Upper lobe of right lung (tissue), 1 donor: ENCODE results near the gene TUBGCP6. TPM values are rescaled to one million over a fixed set of nuclear protein-coding genes. Genes with fewer than 3 reads are reported as not detected.

Source experiments
- ATAC-seq: fragments of 200-7000 bp; cut with Tn5 transposase; one replicate; pipeline ENCODE4 v1.9.1; 2020; ENCODE audit warnings: mild to moderate bottlenecking, moderate library complexity
- DNase-seq: peaks from one replicate; pipeline ENCODE4 v3.0.0-alpha.2; 2020
- H3K27ac ChIP-seq: fragments of 200-600 bp; one replicate; pipeline ENCODE4 v1.8.0; 2022
- H3K27me3 ChIP-seq: fragments of 200-600 bp; one replicate; pipeline ENCODE4 v1.8.0; 2022; ENCODE audit warnings: mild to moderate bottlenecking
- H3K36me3 ChIP-seq: fragments of 200-600 bp; one replicate; pipeline ENCODE4 v1.8.0; 2022
- H3K4me1 ChIP-seq: fragments of 200-600 bp; one replicate; pipeline ENCODE4 v1.8.0; 2022
- H3K4me3 ChIP-seq: fragments of 200-600 bp; one replicate; pipeline ENCODE4 v1.8.0; 2022; ENCODE audit warnings: mild to moderate bottlenecking
- H3K9me3 ChIP-seq: fragments of 200-600 bp; one replicate; pipeline ENCODE4 v1.8.0; 2022
- intact Hi-C: fragments of 100-400 bp; cut with DNase I; formaldehyde crosslinking; loops from one replicate; pipeline ENCODE4 v1.11.0; 2022
- total RNA-seq: library from RNA; stranded (reverse); fragmentation: NEBNext Ultra II Directional; extraction: Animal tissue kit (Norgen Biotek cat#: 25700); gene quantifications from one replicate; pipeline ENCODE4 v1.2.1, GENCODE V29; 2021
- TF ChIP-seq, protein P1 (sequence below): fragments of 200-600 bp; IDR thresholded peaks from one replicate; pipeline ENCODE4 v1.8.0; 2022; ENCODE audit warnings: antibody characterized with exemption
- donor health status: DM: no; HTN: yes; CAD: no; lungs with severe emphysema.

TUBGCP6 gene
- total RNA-seq, 1 donor from 2014 or later: 51.3 TPM

GRCh38 chr22:50257041-50257440 is 12.2 kb upstream of the TUBGCP6 start:
- H3K4me3 ChIP-seq: no peak overlapping the region
- TF ChIP-seq, protein P1, sequence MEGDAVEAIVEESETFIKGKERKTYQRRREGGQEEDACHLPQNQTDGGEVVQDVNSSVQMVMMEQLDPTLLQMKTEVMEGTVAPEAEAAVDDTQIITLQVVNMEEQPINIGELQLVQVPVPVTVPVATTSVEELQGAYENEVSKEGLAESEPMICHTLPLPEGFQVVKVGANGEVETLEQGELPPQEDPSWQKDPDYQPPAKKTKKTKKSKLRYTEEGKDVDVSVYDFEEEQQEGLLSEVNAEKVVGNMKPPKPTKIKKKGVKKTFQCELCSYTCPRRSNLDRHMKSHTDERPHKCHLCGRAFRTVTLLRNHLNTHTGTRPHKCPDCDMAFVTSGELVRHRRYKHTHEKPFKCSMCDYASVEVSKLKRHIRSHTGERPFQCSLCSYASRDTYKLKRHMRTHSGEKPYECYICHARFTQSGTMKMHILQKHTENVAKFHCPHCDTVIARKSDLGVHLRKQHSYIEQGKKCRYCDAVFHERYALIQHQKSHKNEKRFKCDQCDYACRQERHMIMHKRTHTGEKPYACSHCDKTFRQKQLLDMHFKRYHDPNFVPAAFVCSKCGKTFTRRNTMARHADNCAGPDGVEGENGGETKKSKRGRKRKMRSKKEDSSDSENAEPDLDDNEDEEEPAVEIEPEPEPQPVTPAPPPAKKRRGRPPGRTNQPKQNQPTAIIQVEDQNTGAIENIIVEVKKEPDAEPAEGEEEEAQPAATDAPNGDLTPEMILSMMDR: no peak
- no peak overlapping the region for H3K27ac ChIP-seq
- DNase-seq: no peak
- no peaks in the 10 kb centered on the region for H3K36me3 ChIP-seq
- no peak for ATAC-seq
- intact Hi-C loops: no loop called here
- peaks cover 10% of the 10 kb centered on the region for H3K4me1 ChIP-seq
- peaks cover 4% of the 10 kb centered on the region for H3K27me3 ChIP-seq
- no peaks in the 10 kb centered on the region for H3K9me3 ChIP-seq

DNA sequence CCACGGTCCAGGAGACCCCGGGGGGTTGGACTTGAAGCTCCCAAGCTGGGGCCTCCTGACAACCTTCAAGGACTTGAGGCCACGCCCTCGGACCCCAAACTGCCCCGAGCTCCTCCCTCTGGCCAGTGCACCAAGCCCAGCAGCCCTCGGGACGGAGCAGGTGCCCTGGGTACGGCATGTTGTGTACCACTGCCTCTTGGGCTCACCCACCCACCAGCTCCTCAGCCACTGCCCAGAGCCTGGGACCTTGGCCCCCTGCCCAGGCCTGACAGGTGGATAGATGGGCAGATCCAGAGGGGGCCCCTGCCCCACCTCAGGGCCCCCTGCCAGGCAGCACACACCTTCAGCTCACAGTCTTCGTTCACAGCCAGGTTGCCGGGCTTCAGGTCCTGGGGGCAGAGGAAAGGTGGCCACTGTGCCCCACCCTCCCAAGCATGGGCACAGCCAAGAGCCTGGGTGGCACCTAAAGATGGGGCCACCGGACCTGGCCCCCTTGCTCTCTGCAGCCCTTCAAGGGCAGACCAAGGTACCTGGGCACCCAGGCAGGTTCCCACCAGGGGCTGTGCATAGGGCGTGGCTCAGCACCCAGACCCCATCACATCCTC is 11.5 kb upstream of the TUBGCP6 start:
- Histone ChIP-seq H3K4me3 (no peak overlapping the region), H3K27ac (no peak overlapping the region), H3K36me3 (no peaks in the 10 kb centered on the region), H3K4me1 (peaks cover 7% of the 10 kb centered on the region), H3K9me3 (no peaks in the 10 kb centered on the region), H3K27me3 (no peaks in the 10 kb centered on the region)
- DNase-seq (no peak), ATAC-seq (no peak)
- intact Hi-C loops: no loop called here
- TF ChIP-seq, protein P1: no peak

DNA sequence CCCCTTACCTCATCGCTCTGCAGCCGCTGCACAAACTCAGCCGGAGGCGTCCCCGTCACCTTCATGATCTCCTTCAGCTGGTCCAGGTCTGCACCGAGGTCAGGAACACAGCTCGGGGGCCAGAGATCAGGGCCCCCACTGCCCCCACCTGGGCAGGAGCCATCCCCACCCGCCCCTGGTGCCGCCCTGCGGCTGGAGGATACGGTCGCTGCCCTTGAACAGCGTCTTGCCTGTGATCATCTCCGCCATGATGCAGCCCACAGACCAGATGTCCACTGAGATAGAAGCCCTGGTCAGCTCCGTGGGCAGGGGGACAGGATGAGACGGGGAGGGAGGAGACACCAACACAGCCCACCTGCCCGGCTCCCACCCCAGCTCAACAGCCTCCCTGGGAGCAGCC is 10.8 kb upstream of the TUBGCP6 start:
- ATAC-seq: no peak
- no peaks in the 10 kb centered on the region for H3K9me3 ChIP-seq
- peaks cover 3% of the 10 kb centered on the region for H3K4me1 ChIP-seq
- intact Hi-C loops: no loop called here
- no peak overlapping the region for H3K4me3 ChIP-seq
- no peaks in the 10 kb centered on the region for H3K27me3 ChIP-seq
- H3K27ac ChIP-seq: no peak overlapping the region
- no peak for DNase-seq
- no peaks in the 10 kb centered on the region for H3K36me3 ChIP-seq
- TF ChIP-seq, protein P1: no peak

GRCh38 chr22:50255099-50255498 is 10.3 kb upstream of the TUBGCP6 start:
- Histone ChIP-seq H3K36me3 (no peaks in the 10 kb centered on the region), H3K9me3 (no peaks in the 10 kb centered on the region), H3K4me3 (no peak overlapping the region), H3K4me1 (peaks cover 4% of the 10 kb centered on the region), H3K27me3 (no peaks in the 10 kb centered on the region), H3K27ac (no peak overlapping the region)
- intact Hi-C loops: no loop called here
- ATAC-seq (no peak), DNase-seq (no peak)
- TF ChIP-seq, protein P1: no peak

DNA sequence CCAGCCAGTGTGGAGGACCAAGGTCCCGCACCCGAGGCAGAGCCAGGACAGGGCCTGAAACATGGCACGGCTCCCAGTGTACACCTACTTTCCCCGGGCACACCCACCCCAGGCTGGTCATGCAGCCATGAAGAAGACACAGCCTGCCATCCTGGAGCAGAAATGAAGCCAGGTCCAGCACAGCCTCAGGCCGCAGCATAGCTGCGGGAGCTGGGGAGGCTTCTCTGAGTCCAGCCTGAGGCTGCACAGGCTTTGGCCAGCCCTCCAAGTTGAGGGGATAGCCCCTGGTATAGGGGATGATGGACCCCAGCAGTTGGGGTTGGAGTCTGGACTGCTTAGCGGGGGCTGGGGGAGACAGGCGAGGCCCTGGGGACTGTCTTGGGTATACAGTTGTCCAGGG is 9.1 kb upstream of the TUBGCP6 start:
- no peak overlapping the region for H3K27ac ChIP-seq
- intact Hi-C loops: no loop called here
- ATAC-seq: no peak
- no peaks in the 10 kb centered on the region for H3K36me3 ChIP-seq
- DNase-seq: no peak
- TF ChIP-seq, protein P1: no peak
- H3K4me1 ChIP-seq: peaks cover 11% of the 10 kb centered on the region
- no peaks in the 10 kb centered on the region for H3K9me3 ChIP-seq
- H3K4me3 ChIP-seq: no peak overlapping the region
- no peaks in the 10 kb centered on the region for H3K27me3 ChIP-seq
